Measurements from ENCODE around the gene RFT1.

Gene RFT1

DNA sequence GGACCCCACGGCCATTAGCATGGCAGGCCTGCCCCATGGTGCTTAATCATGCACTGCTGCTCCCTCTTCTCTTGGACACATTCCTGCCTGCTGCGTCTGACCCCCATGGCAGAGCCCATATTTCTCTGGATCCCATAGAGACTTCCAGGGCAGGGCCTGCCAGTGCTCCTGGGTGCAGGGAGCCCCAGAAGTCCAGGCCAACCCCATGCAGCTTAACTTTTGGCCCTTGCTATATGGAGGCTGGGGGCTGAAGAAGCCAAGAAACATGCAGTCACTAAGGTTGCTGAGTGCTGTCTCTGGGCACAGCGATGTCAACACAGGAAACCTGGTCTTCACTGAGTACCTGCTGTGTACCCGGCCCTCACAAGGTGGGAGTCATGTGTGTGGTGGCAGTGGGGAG, 19.5 kb upstream of the RFT1 start:
- Histone ChIP-seq H3K27me3 (ENCODE audit: insufficient read depth, poor library complexity, severe bottlenecking) (no peaks in the 10 kb centered on the region), H3K4me1 (ENCODE audit: insufficient read depth, poor library complexity, severe bottlenecking) (peaks cover 16% of the 10 kb centered on the region), H3K27ac (ENCODE audit: poor library complexity, severe bottlenecking) (no peak overlapping the region), H3K4me3 (ENCODE audit: severe bottlenecking) (no peak overlapping the region), H3K9me3 (ENCODE audit: severe bottlenecking) (no peaks in the 10 kb centered on the region), H3K36me3 (ENCODE audit: low read depth) (no peaks in the 10 kb centered on the region)
- TF ChIP-seq, protein P1, sequence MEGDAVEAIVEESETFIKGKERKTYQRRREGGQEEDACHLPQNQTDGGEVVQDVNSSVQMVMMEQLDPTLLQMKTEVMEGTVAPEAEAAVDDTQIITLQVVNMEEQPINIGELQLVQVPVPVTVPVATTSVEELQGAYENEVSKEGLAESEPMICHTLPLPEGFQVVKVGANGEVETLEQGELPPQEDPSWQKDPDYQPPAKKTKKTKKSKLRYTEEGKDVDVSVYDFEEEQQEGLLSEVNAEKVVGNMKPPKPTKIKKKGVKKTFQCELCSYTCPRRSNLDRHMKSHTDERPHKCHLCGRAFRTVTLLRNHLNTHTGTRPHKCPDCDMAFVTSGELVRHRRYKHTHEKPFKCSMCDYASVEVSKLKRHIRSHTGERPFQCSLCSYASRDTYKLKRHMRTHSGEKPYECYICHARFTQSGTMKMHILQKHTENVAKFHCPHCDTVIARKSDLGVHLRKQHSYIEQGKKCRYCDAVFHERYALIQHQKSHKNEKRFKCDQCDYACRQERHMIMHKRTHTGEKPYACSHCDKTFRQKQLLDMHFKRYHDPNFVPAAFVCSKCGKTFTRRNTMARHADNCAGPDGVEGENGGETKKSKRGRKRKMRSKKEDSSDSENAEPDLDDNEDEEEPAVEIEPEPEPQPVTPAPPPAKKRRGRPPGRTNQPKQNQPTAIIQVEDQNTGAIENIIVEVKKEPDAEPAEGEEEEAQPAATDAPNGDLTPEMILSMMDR (IDR thresholded peaks at IDR 0.05; ENCODE audit: poor library complexity, severe bottlenecking) = no peak
- no peak for DNase-seq (ENCODE audit: low spot score)
- no peak for ATAC-seq (ENCODE audit: low read depth)

DNA sequence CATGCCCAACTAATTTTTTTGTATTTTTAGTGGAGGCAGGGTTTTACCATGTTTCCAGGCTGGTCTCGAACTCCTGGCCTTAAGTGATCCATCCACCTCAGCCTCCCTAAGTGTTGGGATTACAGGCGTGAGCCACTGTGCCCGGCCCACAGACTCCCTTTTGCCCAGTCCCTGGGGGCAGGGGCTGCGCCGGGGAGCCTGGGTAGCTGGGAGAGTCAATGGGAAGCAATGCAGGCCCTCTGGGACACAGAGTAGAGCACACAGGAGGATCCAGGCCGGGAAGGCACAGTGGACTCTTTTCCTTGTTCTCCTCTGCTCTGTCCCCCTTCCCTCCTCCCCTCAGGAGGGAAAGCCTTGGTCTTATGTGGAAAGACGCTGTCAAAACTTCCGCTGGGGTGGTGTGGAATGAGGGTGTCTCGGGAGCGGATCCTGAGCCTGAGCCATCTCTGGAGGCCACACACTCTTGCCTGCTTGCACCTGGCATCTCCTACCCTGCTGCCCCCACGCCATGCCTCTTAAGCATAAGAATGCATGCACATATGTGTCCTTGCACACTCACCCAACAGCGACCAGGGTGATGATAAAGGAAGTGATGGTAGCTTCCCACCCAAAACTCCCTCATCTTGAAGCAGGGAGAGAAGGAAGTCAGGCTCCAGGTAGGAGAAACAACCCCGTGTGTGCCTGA, 18.9 kb upstream of the RFT1 start:
- TF ChIP-seq, protein P1 (IDR thresholded peaks at IDR 0.05; ENCODE audit: poor library complexity, severe bottlenecking) = no peak
- Histone ChIP-seq H3K4me3 (ENCODE audit: severe bottlenecking) (no peak overlapping the region), H3K27me3 (ENCODE audit: insufficient read depth, poor library complexity, severe bottlenecking) (no peaks in the 10 kb centered on the region), H3K36me3 (ENCODE audit: low read depth) (no peaks in the 10 kb centered on the region), H3K9me3 (ENCODE audit: severe bottlenecking) (no peaks in the 10 kb centered on the region), H3K27ac (ENCODE audit: poor library complexity, severe bottlenecking) (no peak overlapping the region), H3K4me1 (ENCODE audit: insufficient read depth, poor library complexity, severe bottlenecking) (peaks cover 11% of the 10 kb centered on the region)
- no peak for ATAC-seq (ENCODE audit: low read depth)
- no peak for DNase-seq (ENCODE audit: low spot score)

DNA sequence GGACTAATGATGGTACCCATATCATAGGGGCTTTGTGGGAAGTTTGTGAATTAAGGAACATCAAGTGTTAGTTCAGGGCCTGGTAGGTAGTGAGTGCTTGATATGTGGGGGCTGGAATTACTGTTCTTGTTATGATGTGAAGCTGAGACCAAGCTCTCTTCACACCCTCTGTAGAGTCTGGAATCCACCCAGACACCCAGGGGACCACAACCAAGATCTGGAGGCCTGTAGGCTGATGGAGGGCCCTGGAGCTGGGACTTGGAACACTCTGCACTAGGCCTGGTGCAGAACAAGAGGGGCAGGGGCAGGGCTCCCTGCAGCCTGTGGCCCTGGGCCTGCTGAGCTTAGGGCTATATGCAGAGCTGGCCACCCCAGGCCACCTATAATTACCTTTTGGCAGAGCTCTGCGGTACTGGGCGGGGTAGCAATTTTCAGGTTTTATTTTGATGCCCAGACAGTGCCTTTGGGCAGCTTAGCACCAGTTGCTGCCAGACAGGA, 17.7 kb upstream of the RFT1 start:
- H3K9me3 ChIP-seq (ENCODE audit: severe bottlenecking) = no peaks in the 10 kb centered on the region
- DNase-seq (ENCODE audit: low spot score) = no peak
- H3K4me3 ChIP-seq (ENCODE audit: severe bottlenecking) = no peak overlapping the region
- TF ChIP-seq, protein P1 (IDR thresholded peaks at IDR 0.05; ENCODE audit: poor library complexity, severe bottlenecking) = no peak
- peaks cover 11% of the 10 kb centered on the region for H3K4me1 ChIP-seq (ENCODE audit: insufficient read depth, poor library complexity, severe bottlenecking)
- no peak overlapping the region for H3K27ac ChIP-seq (ENCODE audit: poor library complexity, severe bottlenecking)
- no peaks in the 10 kb centered on the region for H3K27me3 ChIP-seq (ENCODE audit: insufficient read depth, poor library complexity, severe bottlenecking)
- no peak for ATAC-seq (ENCODE audit: low read depth)
- H3K36me3 ChIP-seq (ENCODE audit: low read depth) = no peaks in the 10 kb centered on the region

DNA sequence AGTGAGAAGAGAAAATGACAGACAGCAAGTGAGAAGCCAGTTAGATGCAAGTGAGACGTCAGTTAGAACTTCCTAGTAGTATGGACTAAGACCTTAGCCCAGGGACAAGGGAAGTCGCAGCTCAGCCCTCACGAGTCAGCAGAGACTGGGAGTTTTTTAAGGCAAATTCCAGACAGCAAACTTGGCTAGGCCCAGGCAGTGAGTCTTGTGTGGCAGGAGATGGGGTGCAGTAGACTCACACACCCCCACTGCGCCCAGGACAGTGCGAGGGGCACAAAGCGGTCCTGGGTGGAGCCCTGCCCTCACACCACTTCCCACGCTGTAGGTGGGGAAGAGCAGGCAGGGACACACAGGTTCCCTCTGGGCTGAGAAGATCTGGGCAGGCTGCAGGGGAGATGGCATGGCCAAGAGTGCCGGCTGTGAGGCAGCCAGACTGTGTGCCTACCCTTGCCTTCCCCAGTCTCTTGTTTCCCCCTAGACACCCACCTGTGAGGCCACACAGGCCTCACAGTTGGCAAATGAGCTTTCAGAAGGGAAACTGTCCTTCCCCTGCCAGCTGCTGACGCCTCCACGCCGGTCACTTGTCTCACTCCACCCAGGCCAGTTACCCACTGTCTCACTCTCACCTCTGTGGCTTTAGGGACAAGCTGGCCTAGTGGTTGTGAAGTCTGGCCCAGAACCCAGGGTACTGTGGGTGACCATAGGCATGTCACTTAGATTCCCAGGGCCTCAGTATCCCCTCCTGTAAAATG, 17.1 kb upstream of the RFT1 start:
- Histone ChIP-seq H3K4me1 (ENCODE audit: insufficient read depth, poor library complexity, severe bottlenecking) (peaks cover 11% of the 10 kb centered on the region), H3K27ac (ENCODE audit: poor library complexity, severe bottlenecking) (no peak overlapping the region), H3K9me3 (ENCODE audit: severe bottlenecking) (no peaks in the 10 kb centered on the region), H3K4me3 (ENCODE audit: severe bottlenecking) (no peak overlapping the region), H3K36me3 (ENCODE audit: low read depth) (no peaks in the 10 kb centered on the region), H3K27me3 (ENCODE audit: insufficient read depth, poor library complexity, severe bottlenecking) (no peaks in the 10 kb centered on the region)
- ATAC-seq (ENCODE audit: low read depth) (no peak), DNase-seq (ENCODE audit: low spot score) (no peak)
- TF ChIP-seq, protein P1 (IDR thresholded peaks at IDR 0.05; ENCODE audit: poor library complexity, severe bottlenecking) = no peak

Data from RWPE2 (cell line).